Colonic mucosa (tissue), 4 donors: ENCODE data around the gene SLC38A6. TPM values are rescaled to one million over a fixed set of nuclear protein-coding genes. Genes with fewer than 3 reads are reported as not detected.

Experiments used
- DNase-seq: peaks from one replicate; pipeline ENCODE4 v3.0.0-alpha.2; 2020
- H3K27ac ChIP-seq: fragments of 200-600 bp; one replicate; pipeline ENCODE4 v1.8.0; 2021
- H3K27me3 ChIP-seq: fragments of 200-600 bp; one replicate; pipeline ENCODE4 v1.8.0; 2021
- H3K36me3 ChIP-seq: fragments of 200-600 bp; one replicate; pipeline ENCODE4 v1.8.0; 2021
- H3K4me1 ChIP-seq: fragments of 200-600 bp; one replicate; pipeline ENCODE4 v1.8.0; 2021; ENCODE audit warnings: mild to moderate bottlenecking
- H3K4me3 ChIP-seq: fragments of 200-600 bp; one replicate; pipeline ENCODE4 v1.8.0; 2021
- H3K9ac ChIP-seq, 2 donors: one replicate each; pipeline ENCODE4 v1.7.0; 2013; ENCODE audit warnings: control low read depth in 2 of 2, low read depth in 2 of 2, low read length in 2 of 2
- H3K9me3 ChIP-seq: fragments of 200-600 bp; one replicate; pipeline ENCODE4 v1.8.0; 2021
- CTCF ChIP-seq: fragments of 200-600 bp; IDR thresholded peaks from one replicate; pipeline ENCODE4 v1.8.0; 2022; ENCODE audit warnings: antibody characterized with exemption, mild to moderate bottlenecking
- intact Hi-C: fragments of 100-400 bp; cut with DNase I; formaldehyde crosslinking; loops from one replicate; pipeline ENCODE4 v1.14.1; 2022
- total RNA-seq, 2 donors: library from RNA; stranded (reverse); fragmentation: NEBNext Ultra II Directional in 1 of 2; extraction: Animal tissue kit (Norgen Biotek cat#: 25700) in 1 of 2; gene quantifications; one replicate each; pipeline ENCODE4 v1.2.1, GENCODE V29; 2021
- donor health status: healthy.
- donor health status: DM: no; HTN: no; CAD: no.
- donor health status: DM: no; HTN: no; CAD: no.

The SLC38A6 gene
- total RNA-seq, 2 donors from 2014 or later = 5.0 to 7.8 TPM

GRCh38 chr14:61034416-61035120 lies 53.5 kb downstream of the SLC38A6 start:
- H3K27ac ChIP-seq = no peak overlapping the region
- H3K36me3 ChIP-seq = no peaks in the 10 kb centered on the region
- intact Hi-C loops = no loop called here
- H3K4me1 ChIP-seq = no peaks in the 10 kb centered on the region
- no peaks in the 10 kb centered on the region for H3K27me3 ChIP-seq
- H3K4me3 ChIP-seq = no peak overlapping the region
- no peak for TF ChIP-seq CTCF
- H3K9me3 ChIP-seq = no peaks in the 10 kb centered on the region
- DNase-seq = no peak
- no peak overlapping the region for H3K9ac ChIP-seq

GRCh38 chr14:61037215-61037614 lies 56.2 kb downstream of the SLC38A6 start:
- TF ChIP-seq CTCF = no peak
- Histone ChIP-seq H3K4me3 (no peak overlapping the region), H3K9ac (no peak overlapping the region), H3K9me3 (no peaks in the 10 kb centered on the region), H3K27ac (no peak overlapping the region), H3K27me3 (no peaks in the 10 kb centered on the region), H3K36me3 (no peaks in the 10 kb centered on the region), H3K4me1 (no peaks in the 10 kb centered on the region)
- DNase-seq = no peak
- intact Hi-C loops = no loop called here

- H3K9me3 ChIP-seq = no peaks in the 10 kb centered on the region
- TF ChIP-seq CTCF = no peak
- no peaks in the 10 kb centered on the region for H3K36me3 ChIP-seq
- no peaks in the 10 kb centered on the region for H3K27me3 ChIP-seq
- no peak overlapping the region for H3K27ac ChIP-seq
- intact Hi-C loops = no loop called here
- H3K4me3 ChIP-seq = no peak overlapping the region
- no peaks in the 10 kb centered on the region for H3K4me1 ChIP-seq
- no peak overlapping the region for H3K9ac ChIP-seq
- no peak for DNase-seq
Observed at GRCh38 chr14:61041704-61042103, 60.7 kb downstream of the SLC38A6 start.

GRCh38 chr14:61042220-61042619 lies 61.2 kb downstream of the SLC38A6 start:
- Histone ChIP-seq H3K4me1 (no peaks in the 10 kb centered on the region), H3K27me3 (no peaks in the 10 kb centered on the region), H3K36me3 (no peaks in the 10 kb centered on the region), H3K9me3 (no peaks in the 10 kb centered on the region), H3K4me3 (no peak overlapping the region), H3K27ac (no peak overlapping the region), H3K9ac (no peak overlapping the region)
- no peak for TF ChIP-seq CTCF
- intact Hi-C loops = no loop called here
- no peak for DNase-seq

GRCh38 chr14:61043506-61043905 lies 62.5 kb downstream of the SLC38A6 start:
- Histone ChIP-seq H3K4me3 (no peak overlapping the region), H3K27ac (no peak overlapping the region), H3K9me3 (no peaks in the 10 kb centered on the region), H3K27me3 (no peaks in the 10 kb centered on the region), H3K36me3 (no peaks in the 10 kb centered on the region), H3K4me1 (no peaks in the 10 kb centered on the region), H3K9ac (no peak overlapping the region)
- DNase-seq = no peak
- TF ChIP-seq CTCF = no peak
- intact Hi-C loops = no loop called here
